ENCODE measurements around the gene KCNJ11.

- TF ChIP-seq POLR2A (IDR thresholded peaks at IDR 0.05; ENCODE audit: low read depth, low read length) (no peak), EZH2 (IDR thresholded peaks at IDR 0.05; ENCODE audit: borderline replicate concordance, low read depth, low read length, severe bottlenecking) (no peak), POLR2AphosphoS5 (IDR thresholded peaks at IDR 0.05; ENCODE audit: insufficient read depth, low read depth, low read length) (no peak), GATA2 (IDR thresholded peaks at IDR 0.05; ENCODE audit: insufficient read depth, insufficient read length, low read depth, low read length) (no peak), FOS (IDR thresholded peaks at IDR 0.05; ENCODE audit: borderline replicate concordance, insufficient read depth, low read length) (no peak)
- TF ChIP-seq, protein P1, sequence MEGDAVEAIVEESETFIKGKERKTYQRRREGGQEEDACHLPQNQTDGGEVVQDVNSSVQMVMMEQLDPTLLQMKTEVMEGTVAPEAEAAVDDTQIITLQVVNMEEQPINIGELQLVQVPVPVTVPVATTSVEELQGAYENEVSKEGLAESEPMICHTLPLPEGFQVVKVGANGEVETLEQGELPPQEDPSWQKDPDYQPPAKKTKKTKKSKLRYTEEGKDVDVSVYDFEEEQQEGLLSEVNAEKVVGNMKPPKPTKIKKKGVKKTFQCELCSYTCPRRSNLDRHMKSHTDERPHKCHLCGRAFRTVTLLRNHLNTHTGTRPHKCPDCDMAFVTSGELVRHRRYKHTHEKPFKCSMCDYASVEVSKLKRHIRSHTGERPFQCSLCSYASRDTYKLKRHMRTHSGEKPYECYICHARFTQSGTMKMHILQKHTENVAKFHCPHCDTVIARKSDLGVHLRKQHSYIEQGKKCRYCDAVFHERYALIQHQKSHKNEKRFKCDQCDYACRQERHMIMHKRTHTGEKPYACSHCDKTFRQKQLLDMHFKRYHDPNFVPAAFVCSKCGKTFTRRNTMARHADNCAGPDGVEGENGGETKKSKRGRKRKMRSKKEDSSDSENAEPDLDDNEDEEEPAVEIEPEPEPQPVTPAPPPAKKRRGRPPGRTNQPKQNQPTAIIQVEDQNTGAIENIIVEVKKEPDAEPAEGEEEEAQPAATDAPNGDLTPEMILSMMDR (IDR thresholded peaks at IDR 0.05; ENCODE audit: extremely low read depth in 1 of 2, insufficient read depth in 1 of 2, low read depth in 1 of 2, low read length in 2 of 2) = no peak
- TF ChIP-seq, protein P2, sequence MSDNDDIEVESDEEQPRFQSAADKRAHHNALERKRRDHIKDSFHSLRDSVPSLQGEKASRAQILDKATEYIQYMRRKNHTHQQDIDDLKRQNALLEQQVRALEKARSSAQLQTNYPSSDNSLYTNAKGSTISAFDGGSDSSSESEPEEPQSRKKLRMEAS (IDR thresholded peaks at IDR 0.05; ENCODE audit: insufficient read depth, insufficient read length) = no peak
These were observed 42.2 kb upstream of the KCNJ11 start for GRCh38 chr11:17430616-17431015.

Data from endothelial cell of umbilical vein (primary cell).